Aorta (tissue), 5 donors: ENCODE results near the gene ARMCX4. TPM values are rescaled to one million over a fixed set of nuclear protein-coding genes. Genes with fewer than 3 reads are reported as not detected.
A peak's percentile ranks its signal among the peaks of the same experiment; 100 is the strongest.

Experiments used
- ATAC-seq: fragments of 200-7000 bp; cut with Tn5 transposase; one replicate; pipeline ENCODE4 v1.9.1; 2022; ENCODE audit warnings: moderate library complexity; ENCODE audit not compliant: low FRiP score
- DNase-seq, 2 donors: peaks; one replicate each; pipeline ENCODE4 v3.0.0-alpha.2; 2020
- H3K27ac ChIP-seq, 2 donors: one replicate each; pipeline ENCODE4 v1.5.1; 2013; ENCODE audit warnings: low read length in 2 of 2, mild to moderate bottlenecking in 2 of 2, moderate library complexity in 2 of 2, control low read depth in 1 of 2, inconsistent platforms in 1 of 2, low read depth in 1 of 2
- H3K27me3 ChIP-seq, 2 donors: one replicate each; pipeline ENCODE4 v1.6.1; 2013; ENCODE audit warnings: control low read depth in 1 of 2, low read length in 1 of 2, mild to moderate bottlenecking in 1 of 2, moderate library complexity in 1 of 2; ENCODE audit not compliant: insufficient read depth in 2 of 2, control insufficient read depth in 1 of 2
- H3K36me3 ChIP-seq, 2 donors: one replicate each; pipeline ENCODE4 v1.6.1; 2013; ENCODE audit warnings: control low read depth in 1 of 2, low read length in 1 of 2, mild to moderate bottlenecking in 1 of 2; ENCODE audit not compliant: insufficient read depth in 2 of 2, control insufficient read depth in 1 of 2
- H3K4me1 ChIP-seq, 2 donors: one replicate each; pipeline ENCODE4 v1.6.1; 2013; ENCODE audit warnings: low read length in 2 of 2, control low read depth in 1 of 2, mild to moderate bottlenecking in 1 of 2, moderate library complexity in 1 of 2; ENCODE audit not compliant: insufficient read depth in 2 of 2, control insufficient read depth in 1 of 2
- H3K4me3 ChIP-seq, 2 donors: one replicate each; pipeline ENCODE4 v1.5.1; 2013; ENCODE audit warnings: low read length in 2 of 2, control low read depth in 1 of 2, mild to moderate bottlenecking in 1 of 2
- H3K9me3 ChIP-seq: one replicate; pipeline ENCODE4 v1.6.1; 2013; ENCODE audit warnings: mild to moderate bottlenecking, low read length; ENCODE audit not compliant: control insufficient read depth
- WGBS, 2 donors: extraction: QIAGEN DNeasy Blood & Tissue Kit; methylation state at CpG; one replicate each; pipeline ENCODE4 v1.1.7; 2013; 5-methylcytosine and 5-hydroxymethylcytosine counted together
- intact Hi-C, 2 donors: fragments of 100-400 bp; cut with DNase I; formaldehyde crosslinking; loops; one replicate each; pipeline versions ENCODE4 v1.14.2 to v1.15.0; 2022
- long read RNA-seq, 2 donors: library from polyadenylated mRNA; unstranded; transcript quantifications; one replicate each; pipeline ENCODE4 v2.0.0, GENCODE V29; 2020 to 2021
- polyA plus RNA-seq, 2 donors: library from polyadenylated mRNA; stranded (reverse); fragments of 200-250 nt; gene quantifications; one replicate each; pipeline ENCODE4 v1.2.3, GENCODE V29; 2013
- total RNA-seq, 2 donors: library from RNA; stranded (reverse); fragmentation: NEBNext Ultra II Directional; extraction: Animal tissue kit (Norgen Biotek cat#: 25700); gene quantifications; one replicate each; pipeline ENCODE4 v1.2.1, GENCODE V29; 2021
- donor health status: healthy with polysubstance abuse.
- donor health status: Bipolar disorder and iron deficiency.
- donor health status: DM: no; HTN: no; CAD: no.
- donor health status: DM: no; HTN: no; CAD: no.
- donor health status: DM: yes; HTN: yes; CAD: no.

Gene ARMCX4
- total RNA-seq, result 10 to 100 TPM; 18.9 to 28.6 TPM
- 10 to 100 TPM in 1 of 2 donors, 1 to 10 TPM in 1; 2.6 to 16.5 TPM for polyA plus RNA-seq
- long read RNA-seq, donor 1, partial matches to known transcripts, result 0 of 22 reads
- long read RNA-seq, donor 1, other reads (novel, unspliced or antisense), result 20 of 22 reads
- long read RNA-seq, donor 2, partial matches to known transcripts, result 2 of 16 reads
- long read RNA-seq, donor 2, other reads (novel, unspliced or antisense), result 14 of 16 reads

DNA sequence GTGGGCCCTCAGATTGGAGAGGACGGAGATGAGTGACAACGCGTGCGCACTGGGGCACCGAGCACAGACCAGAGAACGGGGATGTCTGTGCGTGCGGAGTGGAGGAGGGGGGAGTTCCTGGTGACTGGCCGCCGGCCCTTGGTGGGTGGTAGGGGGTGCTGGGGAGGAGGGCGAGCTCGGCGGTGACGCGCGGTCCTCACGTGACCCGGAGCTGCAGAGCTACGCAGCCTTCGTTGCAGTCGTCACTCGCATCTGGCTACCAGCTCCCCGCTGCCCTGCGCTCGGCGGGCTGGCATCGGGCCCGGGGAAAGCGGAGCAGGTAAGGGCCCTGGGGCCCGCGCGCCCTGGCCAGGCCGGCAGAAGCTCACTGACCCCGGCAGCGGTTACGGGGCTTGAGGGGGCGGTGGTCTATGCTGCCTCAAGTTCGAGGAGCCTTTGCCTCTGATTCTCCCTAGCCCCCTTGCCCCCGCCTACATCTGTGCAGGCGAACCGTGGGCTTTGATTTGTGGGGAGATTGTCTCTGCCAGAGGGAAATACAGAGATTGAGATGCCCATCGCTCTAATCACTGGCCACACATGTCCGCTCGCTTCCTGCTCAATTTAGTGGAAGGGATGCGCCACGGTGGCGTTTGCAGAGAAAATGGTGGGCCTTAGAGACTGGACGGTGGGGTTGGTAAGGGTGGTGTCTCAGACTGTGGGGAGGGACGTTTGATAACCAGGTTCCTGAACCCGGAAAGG is at the start of gene ARMCX4:
Gene ARMCX4, plus strand, starts transcription at position 245 of the 738 bp plus-strand sequence. CDS start 3,134 bp downstream, outside the sequence.
- WGBS, 2 donors, result 2 to 27% methylated on average over 48 to 50 of the region's 50 CpGs
- ATAC-seq, result peak; percentile 77
- Histone ChIP-seq H3K27ac (no peak within 1 kb of the TSS), H3K4me3 (peak within 1 kb of the TSS; percentile 24 to 52), H3K27me3 (no peaks in the 10 kb centered on the region), H3K4me1 (no peaks in the 10 kb centered on the region), H3K9me3 (no peaks in the 10 kb centered on the region), H3K36me3 (no peaks in the 10 kb centered on the region)
- DNase-seq, result peak; percentile 67 to 81
- intact Hi-C loops, result no loop called here

DNA sequence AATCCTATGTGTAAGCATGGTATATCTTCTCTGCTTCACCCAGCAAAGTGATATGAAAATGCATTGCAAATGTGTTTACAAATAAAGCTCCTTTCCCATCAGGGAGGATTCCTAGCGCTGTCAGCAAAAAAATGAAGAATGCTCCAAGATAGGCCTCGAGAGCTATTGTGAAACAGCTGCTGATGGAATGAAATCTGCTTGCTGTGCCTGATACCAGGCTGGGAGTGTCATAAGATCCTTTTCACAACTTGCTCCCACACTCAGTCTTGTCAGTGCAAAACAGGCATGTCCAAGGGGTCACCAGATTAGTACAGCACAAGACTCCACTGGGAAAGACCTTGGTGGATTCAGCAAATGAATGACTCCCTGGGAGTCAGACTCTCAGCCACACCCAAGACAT is 43.2 kb upstream of the ARMCX4 start:
- DNase-seq, result no peak
- intact Hi-C loops, result no loop called here
- Histone ChIP-seq H3K27me3 (no peaks in the 10 kb centered on the region), H3K36me3 (peaks cover 0 to 1% of the 10 kb centered on the region in 2 donors), H3K4me1 (no peaks in the 10 kb centered on the region), H3K27ac (no peak overlapping the region), H3K9me3 (no peaks in the 10 kb centered on the region), H3K4me3 (no peak overlapping the region)
- ATAC-seq, result no peak
- 76 to 97% methylated on average over 2 of the region's 2 CpGs for WGBS, 2 donors

DNA sequence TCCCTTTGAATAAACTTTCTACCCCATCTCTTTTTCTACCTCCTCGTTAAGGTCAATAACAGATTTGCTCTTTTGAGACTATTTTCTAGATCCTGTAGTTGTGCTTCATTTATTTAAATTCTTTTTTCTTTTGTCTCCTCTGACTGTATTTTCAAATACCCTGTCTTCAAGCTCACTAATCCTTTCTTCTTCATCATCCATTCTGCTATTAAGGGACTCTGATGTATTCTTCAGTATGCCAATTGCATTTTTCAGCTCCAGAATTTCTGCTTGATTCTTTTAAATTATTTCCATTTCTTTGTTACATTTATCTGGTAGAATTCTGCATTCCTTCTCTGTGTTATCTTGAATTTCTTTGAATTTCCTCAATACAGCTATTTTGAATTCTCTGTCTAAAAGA is 36.0 kb upstream of the ARMCX4 start:
- Histone ChIP-seq H3K27ac (no peak overlapping the region), H3K4me3 (no peak overlapping the region), H3K9me3 (no peaks in the 10 kb centered on the region), H3K27me3 (no peaks in the 10 kb centered on the region), H3K4me1 (no peaks in the 10 kb centered on the region), H3K36me3 (no peaks in the 10 kb centered on the region)
- DNase-seq (no peak), ATAC-seq (no peak)
- intact Hi-C loops, result no loop called here
- WGBS, 2 donors, result 83 to 100% methylated on average over 1 of the region's 1 CpG

DNA sequence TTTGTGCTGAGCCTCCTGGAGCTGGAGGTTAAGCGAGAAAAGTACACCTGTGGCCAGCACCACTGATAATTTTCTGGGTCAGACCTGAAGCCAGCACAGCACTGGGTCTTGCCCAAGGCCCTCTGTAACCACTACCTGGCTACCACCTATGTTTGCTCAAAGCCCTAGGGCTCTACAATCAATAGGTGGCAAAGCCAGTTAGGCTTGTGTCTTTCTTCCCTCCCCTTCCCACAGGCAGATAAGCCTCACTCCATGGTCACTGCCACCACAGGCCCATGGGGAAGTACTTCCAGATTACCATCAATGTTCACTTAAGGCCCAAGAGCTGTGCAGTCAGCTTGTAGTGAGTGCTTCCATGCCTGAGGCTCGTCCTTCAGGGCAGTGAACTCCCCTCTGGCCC is 35.2 kb upstream of the ARMCX4 start:
- Histone ChIP-seq H3K36me3 (no peaks in the 10 kb centered on the region), H3K27ac (no peak overlapping the region), H3K9me3 (no peaks in the 10 kb centered on the region), H3K4me1 (no peaks in the 10 kb centered on the region), H3K27me3 (no peaks in the 10 kb centered on the region), H3K4me3 (no peak overlapping the region)
- DNase-seq, result no peak
- intact Hi-C loops, result no loop called here
- WGBS, 2 donors, result 48 to 94% methylated on average over 2 of the region's 2 CpGs
- no peak for ATAC-seq

GRCh38 chrX:101450961-101451360 is 34.3 kb upstream of the ARMCX4 start:
- no peaks in the 10 kb centered on the region for H3K27me3 ChIP-seq
- ATAC-seq, result no peak
- H3K27ac ChIP-seq, result no peak overlapping the region
- no peaks in the 10 kb centered on the region for H3K36me3 ChIP-seq
- DNase-seq, result peak in 1 of 2 donors; percentile 78
- no peaks in the 10 kb centered on the region for H3K4me1 ChIP-seq
- WGBS, 2 donors, result 43 to 49% methylated on average over 2 of the region's 2 CpGs
- intact Hi-C loops, result no loop called here
- H3K9me3 ChIP-seq, result no peaks in the 10 kb centered on the region
- H3K4me3 ChIP-seq, result no peak overlapping the region

- Histone ChIP-seq H3K9me3 (no peaks in the 10 kb centered on the region), H3K4me1 (no peaks in the 10 kb centered on the region), H3K27ac (no peak overlapping the region), H3K36me3 (no peaks in the 10 kb centered on the region), H3K27me3 (no peaks in the 10 kb centered on the region), H3K4me3 (no peak overlapping the region)
- WGBS, 2 donors, result 68 to 90% methylated on average over 3 of the region's 3 CpGs
- ATAC-seq (no peak), DNase-seq (no peak)
- intact Hi-C loops, result no loop called here
These were observed 33.2 kb upstream of the ARMCX4 start for GRCh38 chrX:101452056-101452455.

- intact Hi-C loops, result no loop called here
- ATAC-seq (no peak), DNase-seq (no peak)
These were observed 24.6 kb upstream of the ARMCX4 start for GRCh38 chrX:101460669-101461068.

DNA sequence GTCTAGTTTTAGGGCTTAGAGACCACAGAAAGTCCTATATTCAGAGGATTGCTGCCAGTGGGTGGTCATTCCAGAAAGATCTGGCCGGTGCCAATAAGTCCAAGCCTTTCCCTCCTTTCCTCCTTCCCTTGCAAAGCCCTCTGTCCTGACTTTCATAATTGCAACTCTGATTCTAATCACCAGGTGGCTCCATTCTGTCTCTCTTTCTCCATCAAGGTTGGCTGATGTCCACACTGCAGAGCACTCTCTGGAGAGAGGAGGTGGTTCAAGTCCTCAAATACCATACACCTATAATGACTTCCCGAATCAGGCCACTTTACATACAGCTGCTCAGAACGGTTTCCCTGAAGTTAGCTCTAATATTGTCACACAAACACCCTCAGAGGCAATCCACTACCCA is 22.4 kb upstream of the ARMCX4 start:
- intact Hi-C loops, result no loop called here
- H3K27ac ChIP-seq, result no peak overlapping the region
- no peak for ATAC-seq
- H3K27me3 ChIP-seq, result no peaks in the 10 kb centered on the region
- no peak for DNase-seq
- WGBS, 2 donors, result 54 to 83% methylated on average over 3 of the region's 3 CpGs
- no peaks in the 10 kb centered on the region for H3K9me3 ChIP-seq
- H3K4me3 ChIP-seq, result no peak overlapping the region
- no peaks in the 10 kb centered on the region for H3K4me1 ChIP-seq
- no peaks in the 10 kb centered on the region for H3K36me3 ChIP-seq

More at GRCh38 chrX:101460669-101461068, 24.6 kb upstream of the ARMCX4 start:
- H3K36me3 ChIP-seq, result no peaks in the 10 kb centered on the region
- H3K4me1 ChIP-seq, result no peaks in the 10 kb centered on the region
- no peaks in the 10 kb centered on the region for H3K9me3 ChIP-seq
- 62 to 85% methylated on average over 1 of the region's 1 CpG for WGBS, 2 donors
- H3K27ac ChIP-seq, result no peak overlapping the region
- no peaks in the 10 kb centered on the region for H3K27me3 ChIP-seq
- H3K4me3 ChIP-seq, result no peak overlapping the region

- WGBS, 2 donors, result 48 to 59% methylated on average over 2 of the region's 2 CpGs
- ATAC-seq (no peak), DNase-seq (no peak)
- Histone ChIP-seq H3K27me3 (no peaks in the 10 kb centered on the region), H3K4me1 (no peaks in the 10 kb centered on the region), H3K9me3 (no peaks in the 10 kb centered on the region), H3K4me3 (no peak overlapping the region), H3K27ac (no peak overlapping the region), H3K36me3 (no peaks in the 10 kb centered on the region)
- intact Hi-C loops, result no loop called here
These were observed 6.9 kb upstream of the ARMCX4 start for GRCh38 chrX:101478366-101478765.
